GM08714 (cell line): ENCODE results near the gene CIRBP.
A peak's percentile ranks its signal among the peaks of the same experiment; 100 is the strongest.
"Not testable (repeated sequence)": the region's sequence is repeated elsewhere in the genome, so short reads cannot be mapped to it uniquely, and the experiment has no call there.

Experiments used
- H3K4me3 ChIP-seq: fragments of 200-500 bp; sonication (Bioruptor generic); 2 replicates; pipeline ENCODE4 v1.5.1; 2014; ENCODE audit warnings: mild to moderate bottlenecking, low read length, inconsistent platforms
- ZNF274 ChIP-seq: IDR thresholded peaks from 2 replicates; pipeline ENCODE4 v1.6.1; 2012; ENCODE audit warnings: mild to moderate bottlenecking, low read depth, low read length

Gene CIRBP

GRCh38 chr19:1295169-1296012 lies 26.3 kb downstream of the CIRBP start:
- TF ChIP-seq ZNF274, result no peak
- no peak overlapping the region for H3K4me3 ChIP-seq

- no peak overlapping the region for H3K4me3 ChIP-seq
- TF ChIP-seq ZNF274, result no peak
These were observed 26.9 kb downstream of the CIRBP start for GRCh38 chr19:1296078-1296477.

- TF ChIP-seq ZNF274, result no peak
- H3K4me3 ChIP-seq, result no peak overlapping the region
These were observed 27.6 kb downstream of the CIRBP start for GRCh38 chr19:1296575-1297271.

GRCh38 chr19:1298235-1298634 lies 29.1 kb downstream of the CIRBP start:
- no peak for TF ChIP-seq ZNF274
- H3K4me3 ChIP-seq, result no peak overlapping the region

GRCh38 chr19:1299801-1300200 lies 30.7 kb downstream of the CIRBP start:
- H3K4me3 ChIP-seq, result no peak overlapping the region
- no peak for TF ChIP-seq ZNF274

GRCh38 chr19:1300744-1301490 lies 31.8 kb downstream of the CIRBP start:
- TF ChIP-seq ZNF274, result no peak
- H3K4me3 ChIP-seq, result no peak overlapping the region

- no peak for TF ChIP-seq ZNF274
These were observed 33.6 kb downstream of the CIRBP start for GRCh38 chr19:1302533-1303239.

GRCh38 chr19:1304197-1304924 lies 35.2 kb downstream of the CIRBP start:
- no peak overlapping the region for H3K4me3 ChIP-seq
- TF ChIP-seq ZNF274, result no peak

More at GRCh38 chr19:1302533-1303239, 33.6 kb downstream of the CIRBP start:
- no peak overlapping the region for H3K4me3 ChIP-seq

GRCh38 chr19:1305354-1305753 lies 36.2 kb downstream of the CIRBP start:
- H3K4me3 ChIP-seq, result not testable (repeated sequence)

GRCh38 chr19:1307320-1307719 lies 38.2 kb downstream of the CIRBP start:
- H3K4me3 ChIP-seq, result peak overlapping the region; percentile 12; the same call in 1 of the 2 replicates
- no peak for TF ChIP-seq ZNF274

GRCh38 chr19:1307755-1308303 lies 38.7 kb downstream of the CIRBP start:
- no peak for TF ChIP-seq ZNF274
- H3K4me3 ChIP-seq, result peak overlapping the region; percentile 12; the same call in 1 of the 2 replicates

GRCh38 chr19:1308718-1309117 lies 39.6 kb downstream of the CIRBP start:
- no peak overlapping the region for H3K4me3 ChIP-seq

More at GRCh38 chr19:1308718-1309117, 39.6 kb downstream of the CIRBP start:
- TF ChIP-seq ZNF274, result no peak
